IMR-90 (cell line): ENCODE measurements around the gene AHDC1. TPM values are rescaled to one million over a fixed set of nuclear protein-coding genes. Genes with fewer than 3 reads are reported as not detected.

Experiments
- ATAC-seq: fragments of 200-7000 bp; cut with Tn5 transposase; 2 replicates; pipeline ENCODE4 v1.9.1; 2020; ENCODE audit warnings: low read depth, mild to moderate bottlenecking, moderate library complexity
- BruUV-seq: library from RNA; stranded (reverse); fragments of 400-500 nt; replicated peaks from 2 replicates; lab custom pipeline; 2021; lab: Mats Ljungman, UMichigan
- CTCF ChIA-PET: fragments of 300-600 bp; formaldehyde crosslinking; extraction: SDS; loops from one replicate; lab custom pipeline; 2021; ENCODE audit warnings: antibody characterized with exemption; lab: Yijun Ruan, JAX
- POLR2A ChIA-PET: fragments of 300-600 bp; sonication (Branson Sonifier 250); formaldehyde crosslinking; loops from one replicate; lab custom pipeline; 2022; ENCODE audit warnings: antibody characterized with exemption; ENCODE audit not compliant: unreplicated experiment; lab: Charles Lee
- DNase-seq: peaks from one replicate; pipeline ENCODE4 v3.0.0; 2013
- H2AFZ ChIP-seq: replicated peaks from 2 replicates; pipeline ENCODE3; 2013; ENCODE audit warnings: low read length, mild to moderate bottlenecking; ENCODE audit not compliant: poor library complexity
- H2AK5ac ChIP-seq: 2 replicates; pipeline ENCODE4 v1.6.1; 2013; ENCODE audit warnings: low read depth, low read length, inconsistent platforms
- H2AK9ac ChIP-seq: replicated peaks from 2 replicates; pipeline ENCODE3; 2013; ENCODE audit warnings: mild to moderate bottlenecking, low read depth, low read length, moderate library complexity; ENCODE audit not compliant: poor library complexity
- H2BK120ac ChIP-seq: 2 replicates; pipeline ENCODE4 v1.6.1; 2013; ENCODE audit warnings: low read depth, low read length, inconsistent platforms
- H2BK15ac ChIP-seq: 3 replicates; pipeline ENCODE4 v1.6.1; 2013; ENCODE audit warnings: low read depth, low read length, inconsistent platforms
- H2BK20ac ChIP-seq: 2 replicates; pipeline ENCODE4 v1.6.1; 2013; ENCODE audit warnings: low read depth, mild to moderate bottlenecking, inconsistent platforms, low read length, moderate library complexity
- H2BK5ac ChIP-seq: 2 replicates; pipeline ENCODE4 v1.6.1; 2013; ENCODE audit warnings: mild to moderate bottlenecking, low read depth, low read length, inconsistent platforms; ENCODE audit not compliant: poor library complexity, severe bottlenecking
- H3K14ac ChIP-seq: replicated peaks from 2 replicates; pipeline ENCODE4 v1.6.1; 2013; ENCODE audit warnings: low read depth, low read length, inconsistent platforms
- H3K18ac ChIP-seq: 2 replicates; pipeline ENCODE4 v1.6.1; 2013; ENCODE audit warnings: low read depth, low read length, control low read depth
- H3K23ac ChIP-seq: 2 replicates; pipeline ENCODE4 v1.6.1; 2013; ENCODE audit warnings: low read depth, low read length, inconsistent platforms
- H3K27ac ChIP-seq: 2 replicates; pipeline ENCODE4 v1.5.1; 2013; ENCODE audit warnings: mild to moderate bottlenecking, control low read depth, low read length; ENCODE audit not compliant: insufficient read depth
- H3K27me3 ChIP-seq: 2 replicates; pipeline ENCODE4 v1.6.1; 2013; ENCODE audit warnings: low read length; ENCODE audit not compliant: control insufficient read depth, insufficient read depth
- H3K36me3 ChIP-seq: 2 replicates; pipeline ENCODE4 v1.6.1; 2013; ENCODE audit warnings: low read length, mixed read lengths; ENCODE audit not compliant: control insufficient read depth, insufficient read depth
- H3K4ac ChIP-seq: 2 replicates; pipeline ENCODE4 v1.6.1; 2013; ENCODE audit warnings: low read depth, low read length, inconsistent platforms
- H3K4me1 ChIP-seq: 2 replicates; pipeline ENCODE4 v1.6.1; 2013; ENCODE audit warnings: low read length, mixed read lengths; ENCODE audit not compliant: control insufficient read depth, insufficient read depth
- H3K4me2 ChIP-seq: 2 replicates; pipeline ENCODE4 v1.6.1; 2013; ENCODE audit warnings: low read depth, mild to moderate bottlenecking, control low read depth, low read length, moderate library complexity
- H3K4me3 ChIP-seq: 2 replicates; pipeline ENCODE4 v1.5.1; 2013; ENCODE audit warnings: low read depth, mild to moderate bottlenecking, control low read depth, low read length, moderate library complexity; ENCODE audit not compliant: insufficient read depth
- H3K56ac ChIP-seq: 2 replicates; pipeline ENCODE4 v1.6.1; 2013; ENCODE audit warnings: low read length, inconsistent platforms; ENCODE audit not compliant: insufficient read depth; ENCODE audit errors: extremely low read depth
- H3K79me1 ChIP-seq, 2 experiments: 2 replicates each; pipeline ENCODE4 v1.6.1; 2013; ENCODE audit warnings: low read length in 2 of 2, inconsistent platforms in 1 of 2, low read depth in 1 of 2
- H3K9ac ChIP-seq: 2 replicates; pipeline ENCODE4 v1.6.1; 2013; ENCODE audit warnings: low read depth, low read length, control low read depth
- H3K9me1 ChIP-seq: 2 replicates; pipeline ENCODE4 v1.6.1; 2013; ENCODE audit warnings: low read length, inconsistent platforms; ENCODE audit not compliant: insufficient read depth
- H3K9me3 ChIP-seq: 2 replicates; pipeline ENCODE4 v1.6.1; 2013; ENCODE audit warnings: low read length; ENCODE audit not compliant: control insufficient read depth, insufficient read depth
- H4K20me1 ChIP-seq: 2 replicates; pipeline ENCODE4 v1.6.1; 2013; ENCODE audit warnings: low read length, inconsistent platforms; ENCODE audit not compliant: insufficient read depth
- H4K5ac ChIP-seq: 2 replicates; pipeline ENCODE4 v1.6.1; 2013; ENCODE audit warnings: mild to moderate bottlenecking, low read depth, low read length, control low read depth
- H4K8ac ChIP-seq, 2 experiments: 2 replicates each; pipeline ENCODE4 v1.6.1; 2013; ENCODE audit warnings: low read depth in 2 of 2, low read length in 2 of 2, control low read depth in 1 of 2, inconsistent platforms in 1 of 2
- H4K91ac ChIP-seq: 2 replicates; pipeline ENCODE4 v1.6.1; 2013; ENCODE audit warnings: low read depth, low read length, inconsistent platforms; ENCODE audit not compliant: insufficient read depth
- BHLHE40 ChIP-seq: fragments of 150-350 bp; IDR thresholded peaks from 2 replicates; pipeline ENCODE4 v1.6.1; 2016; ENCODE audit warnings: mild to moderate bottlenecking, low read depth, low read length
- CEBPB ChIP-seq: IDR thresholded peaks from 2 replicates; pipeline ENCODE4 v1.6.1; 2012; ENCODE audit warnings: low read depth, low read length, improper control_type of control experiment
- CTCF ChIP-seq: conservative IDR thresholded peaks from 2 replicates; pipeline ENCODE4 v1.5.1; 2012; ENCODE audit warnings: mild to moderate bottlenecking, low read depth, low read length, improper control_type of control experiment
- MAFK ChIP-seq: IDR thresholded peaks from 2 replicates; pipeline ENCODE4 v1.6.1; 2012; ENCODE audit warnings: low read depth, low read length, improper control_type of control experiment
- MXI1 ChIP-seq: IDR thresholded peaks from 2 replicates; pipeline ENCODE4 v1.6.1; 2012; ENCODE audit warnings: low read depth, mild to moderate bottlenecking, low read length, moderate library complexity, borderline replicate concordance
- RFX5 ChIP-seq: IDR thresholded peaks from 2 replicates; pipeline ENCODE4 v1.8.0; 2012; ENCODE audit warnings: low read depth, mild to moderate bottlenecking, low read length, moderate library complexity
- SMC3 ChIP-seq: fragments of 150-350 bp; IDR thresholded peaks from 2 replicates; pipeline ENCODE4 v1.6.1; 2016; ENCODE audit warnings: low read depth, mild to moderate bottlenecking, antibody characterized with exemption, low read length, moderate library complexity
- WGBS, 2 experiments: methylation state at CpG; one replicate each; pipeline versions ENCODE4 v1.1.5 to v1.1.7; 2013; ENCODE audit warnings: missing lambda C conversion rate in 2 of 2; ENCODE audit not compliant: insufficient read length in 1 of 2; ENCODE audit errors: extremely low coverage in 2 of 2; 5-methylcytosine and 5-hydroxymethylcytosine counted together
- dilution Hi-C: fragments of 300-500 bp; cut with HindIII; formaldehyde crosslinking; loops from one replicate; pipeline ENCODE4 v1.14.3; 2018; ENCODE audit warnings: low sequenced_read_pairs; ENCODE audit not compliant: unreplicated experiment
- in situ Hi-C: fragments of 300-500 bp; cut with MboI; formaldehyde crosslinking; loops from 3 replicates; pipeline ENCODE4 v1.14.3; 2019; ENCODE audit warnings: low sequenced_read_pairs, inconsistent platforms, mixed read lengths
- intact Hi-C: fragments of 100-400 bp; cut with micrococcal nuclease; formaldehyde crosslinking; loops from 2 replicates; pipeline ENCODE4 v1.10.0; 2022
- polyA plus RNA-seq, 3 experiments: library from polyadenylated mRNA; depleted of rRNA; stranded (reverse); fragments of >200 nt; gene quantifications; 2 replicates each; pipeline ENCODE4 v1.2.3, GENCODE V29; 2012; ENCODE audit warnings: low replicate concordance in 1 of 3
- total RNA-seq: library from RNA; depleted of rRNA; stranded (reverse); fragments of >200 nt; gene quantifications from 2 replicates; pipeline ENCODE4 v1.2.3, GENCODE V29; 2012

Gene AHDC1
- total and polyA plus RNA-seq, 2 of the 4 experiments (the other 2 are of a cell fraction): 2.0 to 11.6 TPM

- H3K36me3 ChIP-seq: no peaks in the 10 kb centered on the region
- H3K4me3 ChIP-seq: no peak overlapping the region
- H2BK20ac ChIP-seq: no peak overlapping the region
- intact Hi-C loops (no loop called here), in situ Hi-C loops (no loop called here), dilution Hi-C loops (no loop called here)
- H3K9me1 ChIP-seq: 0 out of 2 replicates have a peak, but pooled peaks cover 7% of the 10 kb centered on the region
- no peak overlapping the region for H4K5ac ChIP-seq
- 100% methylated on average over 1 of the region's 2 CpGs; no CpG with 5 or more reads in 1 of the 2 experiments for WGBS, 2 experiments
- no peak overlapping the region for H3K9ac ChIP-seq
- H3K4ac ChIP-seq: no peak overlapping the region
- H2AK5ac ChIP-seq: no peak overlapping the region
- H3K9me3 ChIP-seq: no peaks in the 10 kb centered on the region
- H3K4me2 ChIP-seq: no peak overlapping the region
- H3K4me1 ChIP-seq: no peaks in the 10 kb centered on the region; the same call in 1 of the 2 replicates
- no peak overlapping the region for H3K18ac ChIP-seq
- H2AFZ ChIP-seq: no peak overlapping the region
- H3K23ac ChIP-seq: no peak overlapping the region
- no peaks in the 10 kb centered on the region for H3K27me3 ChIP-seq
- ATAC-seq (no peak), DNase-seq (no peak)
- no peak overlapping the region for H3K14ac ChIP-seq
- BruUV-seq: no TSS peak
- H3K79me1 ChIP-seq: no peaks in the 10 kb centered on the region
- H2BK15ac ChIP-seq: no peak overlapping the region
- no peaks in the 10 kb centered on the region for H4K20me1 ChIP-seq
- POLR2A ChIA-PET: no interaction called here
- TF ChIP-seq RFX5: no peak
- TF ChIP-seq MAFK: no peak
- no peak for TF ChIP-seq MXI1
- no peak for TF ChIP-seq BHLHE40
- no peak for TF ChIP-seq SMC3
- TF ChIP-seq CEBPB: no peak
- TF ChIP-seq CTCF: no peak
- H4K8ac ChIP-seq: no peak overlapping the region
- H2BK120ac ChIP-seq: no peak overlapping the region
- CTCF ChIA-PET: no interaction called here
- H3K27ac ChIP-seq: no peak overlapping the region
- no peak overlapping the region for H2BK5ac ChIP-seq
- H2AK9ac ChIP-seq: no peak overlapping the region
- no peak overlapping the region for H3K56ac ChIP-seq
- H4K91ac ChIP-seq: no peak overlapping the region
Observed at GRCh38 chr1:27517301-27517700, 86.6 kb downstream of the AHDC1 start.
